ENCODE measurements around the gene LGALS9. TPM values are rescaled to one million over a fixed set of nuclear protein-coding genes. Genes with fewer than 3 reads are reported as not detected.

Gene LGALS9
- total and polyA plus RNA-seq, 2 donors (not counting 1 experiment from before 2014, with no cell fraction given) = 1.7 to 2.1 TPM

- H3K4me1 ChIP-seq (ENCODE audit: control insufficient read depth, extremely low read depth, insufficient read depth, low read length) = peaks cover 7% of the 10 kb centered on the region
- no peak overlapping the region for H3K9ac ChIP-seq (ENCODE audit: insufficient read depth, low read length)
- no peaks in the 10 kb centered on the region for H3K79me2 ChIP-seq (ENCODE audit: control insufficient read depth, insufficient read depth, low read length)
- H3K4me3 ChIP-seq (replicated peaks in 1 of 4; ENCODE audit: control extremely low read depth in 1 of 4, insufficient read depth in 1 of 4, low read depth in 3 of 4, low read length in 4 of 4) = no peak overlapping the region
- H3K27me3 ChIP-seq (ENCODE audit: control insufficient read depth, insufficient read depth, low read length) = no peaks in the 10 kb centered on the region
- DNase-seq (ENCODE audit: low read depth in 2 of 2) = peak in 1 of 2 donors; percentile 21
- no peak overlapping the region for H2AFZ ChIP-seq (ENCODE audit: low read length)
- H3K9me3 ChIP-seq (ENCODE audit: control insufficient read depth, insufficient read depth, low read depth, low read length) = no peaks in the 10 kb centered on the region
- TF ChIP-seq EZH2 (IDR thresholded peaks at IDR 0.05; ENCODE audit: low read length, missing control alignments) = no peak
- no peak for TF ChIP-seq CTCF (conservative IDR thresholded peaks at IDR 0.05 in 1 of 2, IDR thresholded peaks at IDR 0.05 in 1 of 2; ENCODE audit: low read depth in 1 of 2, low read length in 2 of 2)
- H4K20me1 ChIP-seq (ENCODE audit: control insufficient read depth, extremely low read depth, insufficient read depth, low read length) = no peaks in the 10 kb centered on the region
- no peaks in the 10 kb centered on the region for H3K36me3 ChIP-seq (ENCODE audit: control insufficient read depth, insufficient read depth, low read length)
- H3K27ac ChIP-seq (ENCODE audit: insufficient read depth, low read length) = no peak overlapping the region
- H3K4me2 ChIP-seq (ENCODE audit: extremely low read depth, insufficient read depth, low read length) = no peak overlapping the region
Observed at GRCh38 chr17:27633312-27634025, 2.5 kb downstream of the LGALS9 start.

GRCh38 chr17:27634026-27634335, 3.0 kb downstream of the LGALS9 start:
- Histone ChIP-seq H3K4me2 (ENCODE audit: extremely low read depth, insufficient read depth, low read length) (no peak overlapping the region), H3K36me3 (ENCODE audit: control insufficient read depth, insufficient read depth, low read length) (no peaks in the 10 kb centered on the region), H4K20me1 (ENCODE audit: control insufficient read depth, extremely low read depth, insufficient read depth, low read length) (no peaks in the 10 kb centered on the region), H3K27me3 (ENCODE audit: control insufficient read depth, insufficient read depth, low read length) (no peaks in the 10 kb centered on the region), H3K9me3 (ENCODE audit: control insufficient read depth, insufficient read depth, low read depth, low read length) (no peaks in the 10 kb centered on the region), H3K27ac (ENCODE audit: insufficient read depth, low read length) (no peak overlapping the region), H3K4me3 (replicated peaks in 1 of 4; ENCODE audit: control extremely low read depth in 1 of 4, insufficient read depth in 1 of 4, low read depth in 3 of 4, low read length in 4 of 4) (no peak overlapping the region), H2AFZ (ENCODE audit: low read length) (no peak overlapping the region), H3K79me2 (ENCODE audit: control insufficient read depth, insufficient read depth, low read length) (no peaks in the 10 kb centered on the region), H3K9ac (ENCODE audit: insufficient read depth, low read length) (no peak overlapping the region), H3K4me1 (ENCODE audit: control insufficient read depth, extremely low read depth, insufficient read depth, low read length) (peaks cover 7% of the 10 kb centered on the region)
- DNase-seq (ENCODE audit: low read depth in 2 of 2) = peak in 1 of 2 donors; percentile 32
- TF ChIP-seq EZH2 (IDR thresholded peaks at IDR 0.05; ENCODE audit: low read length, missing control alignments) (no peak), CTCF (conservative IDR thresholded peaks at IDR 0.05 in 1 of 2, IDR thresholded peaks at IDR 0.05 in 1 of 2; ENCODE audit: low read depth in 1 of 2, low read length in 2 of 2) (no peak)

- no peak for DNase-seq (ENCODE audit: low read depth in 2 of 2)
- Histone ChIP-seq H3K79me2 (ENCODE audit: control insufficient read depth, insufficient read depth, low read length) (no peaks in the 10 kb centered on the region), H3K27ac (ENCODE audit: insufficient read depth, low read length) (no peak overlapping the region), H3K4me3 (replicated peaks in 1 of 4; ENCODE audit: control extremely low read depth in 1 of 4, insufficient read depth in 1 of 4, low read depth in 3 of 4, low read length in 4 of 4) (no peak overlapping the region), H4K20me1 (ENCODE audit: control insufficient read depth, extremely low read depth, insufficient read depth, low read length) (no peaks in the 10 kb centered on the region), H3K4me2 (ENCODE audit: extremely low read depth, insufficient read depth, low read length) (no peak overlapping the region), H3K9ac (ENCODE audit: insufficient read depth, low read length) (no peak overlapping the region), H3K27me3 (ENCODE audit: control insufficient read depth, insufficient read depth, low read length) (no peaks in the 10 kb centered on the region), H3K36me3 (ENCODE audit: control insufficient read depth, insufficient read depth, low read length) (no peaks in the 10 kb centered on the region), H3K4me1 (ENCODE audit: control insufficient read depth, extremely low read depth, insufficient read depth, low read length) (peaks cover 7% of the 10 kb centered on the region), H3K9me3 (ENCODE audit: control insufficient read depth, insufficient read depth, low read depth, low read length) (no peaks in the 10 kb centered on the region), H2AFZ (ENCODE audit: low read length) (no peak overlapping the region)
- TF ChIP-seq EZH2 (IDR thresholded peaks at IDR 0.05; ENCODE audit: low read length, missing control alignments) (no peak), CTCF (conservative IDR thresholded peaks at IDR 0.05 in 1 of 2, IDR thresholded peaks at IDR 0.05 in 1 of 2; ENCODE audit: low read depth in 1 of 2, low read length in 2 of 2) (no peak)
Observed at GRCh38 chr17:27634776-27635175, 3.8 kb downstream of the LGALS9 start.
